ENCODE measurements around the gene ZNF646. TPM values are rescaled to one million over a fixed set of nuclear protein-coding genes. Genes with fewer than 3 reads are reported as not detected.

The ZNF646 gene
- total RNA-seq, 4 donors from 2014 or later: 3.3 to 17.3 (median 15.1) TPM

GRCh38 chr16:31106509-31107464 is 32.6 kb downstream of the ZNF646 start:
- intact Hi-C loops (cut with DNase I; ENCODE audit: low total_unique reads): no loop called here
- peaks cover 0 to 6% of the 10 kb centered on the region in 2 donors for H3K4me1 ChIP-seq
- H3K27me3 ChIP-seq: no peaks in the 10 kb centered on the region
- no peak for TF ChIP-seq CTCF (IDR thresholded peaks at IDR 0.05)
- no peak for TF ChIP-seq POLR2A (IDR thresholded peaks at IDR 0.05)
- no peaks in the 10 kb centered on the region for H3K9me3 ChIP-seq
- DNase-seq: no peak
- no peak overlapping the region for H3K4me3 ChIP-seq
- no peaks in the 10 kb centered on the region for H3K36me3 ChIP-seq
- no peak overlapping the region for H3K27ac ChIP-seq

GRCh38 chr16:31107465-31107867 is 33.2 kb downstream of the ZNF646 start:
- intact Hi-C loops (cut with DNase I; ENCODE audit: low total_unique reads): no loop called here
- Histone ChIP-seq H3K4me3 (no peak overlapping the region), H3K27me3 (no peaks in the 10 kb centered on the region), H3K27ac (no peak overlapping the region), H3K9me3 (no peaks in the 10 kb centered on the region), H3K4me1 (peaks cover 0 to 6% of the 10 kb centered on the region in 2 donors), H3K36me3 (no peaks in the 10 kb centered on the region)
- DNase-seq: no peak
- TF ChIP-seq POLR2A (IDR thresholded peaks at IDR 0.05) (no peak), CTCF (IDR thresholded peaks at IDR 0.05) (no peak)

GRCh38 chr16:31108035-31108793 is 34.0 kb downstream of the ZNF646 start, which contains the start of gene BCKDK:
Gene BCKDK (plus strand): TSS chr16:31108386. CDS start chr16:31109224, 838 bp downstream.
- Histone ChIP-seq H3K4me1 (peaks cover 0 to 6% of the 10 kb centered on the region in 2 donors), H3K27me3 (no peaks in the 10 kb centered on the region), H3K4me3 (peak within 1 kb of the TSS; percentile 63 to 82), H3K9me3 (no peaks in the 10 kb centered on the region), H3K27ac (peak within 1 kb of the TSS; percentile 82 to 86), H3K36me3 (no peaks in the 10 kb centered on the region)
- DNase-seq: peak; percentile 63 to 76
- TF ChIP-seq POLR2A (IDR thresholded peaks at IDR 0.05): peak; percentile 20 to 69
- no peak for TF ChIP-seq CTCF (IDR thresholded peaks at IDR 0.05)
- intact Hi-C loops (cut with DNase I; ENCODE audit: low total_unique reads): no loop called here

- Histone ChIP-seq H3K27ac (peak overlapping the region; percentile 82 to 86), H3K9me3 (no peaks in the 10 kb centered on the region), H3K4me1 (peaks cover 0 to 6% of the 10 kb centered on the region in 2 donors), H3K36me3 (no peaks in the 10 kb centered on the region), H3K27me3 (no peaks in the 10 kb centered on the region), H3K4me3 (peak overlapping the region; percentile 63 to 82)
- no peak for TF ChIP-seq POLR2A (IDR thresholded peaks at IDR 0.05)
- no peak for TF ChIP-seq CTCF (IDR thresholded peaks at IDR 0.05)
- intact Hi-C loops (cut with DNase I; ENCODE audit: low total_unique reads): no loop called here
- DNase-seq: no peak
Measured at GRCh38 chr16:31108794-31109558, 34.8 kb downstream of the ZNF646 start.
